NT2/D1 (cell line): ENCODE results near the gene POLR3H.

Experiments
- SUZ12 ChIP-seq: IDR thresholded peaks from 2 replicates; pipeline ENCODE4 v1.6.1; 2011; ENCODE audit not compliant: insufficient read length, insufficient read depth; ENCODE audit errors: extremely low read depth
- ZNF274 ChIP-seq: IDR thresholded peaks from 2 replicates; pipeline ENCODE4 v1.6.1; 2011; ENCODE audit warnings: mild to moderate bottlenecking, low read depth, low read length

- TF ChIP-seq ZNF274: no peak
- TF ChIP-seq SUZ12: no peak
These were observed 35.7 kb upstream of the POLR3H start for GRCh38 chr22:41579997-41580355.
